ENCODE measurements around the gene CTNS.
A peak's percentile ranks its signal among the peaks of the same experiment; 100 is the strongest.

Gene CTNS

DNA sequence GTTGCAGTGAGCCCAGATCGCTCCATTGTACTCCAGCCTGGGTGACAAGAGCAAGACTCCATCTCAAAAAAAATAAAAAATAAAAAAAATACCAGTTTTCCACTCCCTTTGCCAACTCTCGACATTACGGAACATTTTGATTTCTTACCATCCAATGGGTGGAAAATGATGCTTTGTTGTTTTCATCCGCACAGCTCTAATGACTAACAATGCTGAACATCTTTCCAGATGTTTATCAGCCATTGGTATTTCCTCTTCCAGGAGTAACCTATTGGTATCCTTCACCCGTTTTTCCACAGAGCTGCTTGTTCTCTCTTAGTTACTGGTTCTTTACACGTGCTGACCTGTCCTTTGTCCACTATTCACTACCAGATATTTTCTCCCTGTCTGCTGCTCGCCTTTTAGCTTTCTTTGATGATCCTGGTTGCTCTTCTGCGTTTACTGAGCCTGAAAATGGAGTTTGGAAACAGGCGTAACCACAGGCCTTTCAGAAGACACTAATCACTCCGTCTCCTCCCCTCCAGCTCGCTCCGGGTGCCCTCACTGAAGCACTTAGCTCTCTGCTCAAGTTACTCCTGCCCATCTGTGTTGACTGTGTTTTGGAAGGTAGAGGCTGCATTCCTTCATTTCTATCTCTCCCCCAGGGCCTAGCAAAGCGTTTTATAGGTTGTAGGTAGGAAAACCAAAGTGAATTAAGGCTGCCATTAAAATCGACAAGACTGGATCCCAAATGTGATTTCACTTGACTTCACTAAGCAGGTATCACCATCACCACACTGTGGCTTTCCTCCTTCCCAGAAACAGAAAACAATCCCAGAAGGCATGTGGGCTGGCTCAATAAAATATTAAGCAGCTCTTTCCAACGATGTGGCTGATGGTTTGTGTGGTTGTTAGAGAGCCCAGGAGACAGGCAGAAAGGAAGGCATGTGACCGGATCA is 9.5 kb upstream of the CTNS start:
- no peak for DNase-seq

DNA sequence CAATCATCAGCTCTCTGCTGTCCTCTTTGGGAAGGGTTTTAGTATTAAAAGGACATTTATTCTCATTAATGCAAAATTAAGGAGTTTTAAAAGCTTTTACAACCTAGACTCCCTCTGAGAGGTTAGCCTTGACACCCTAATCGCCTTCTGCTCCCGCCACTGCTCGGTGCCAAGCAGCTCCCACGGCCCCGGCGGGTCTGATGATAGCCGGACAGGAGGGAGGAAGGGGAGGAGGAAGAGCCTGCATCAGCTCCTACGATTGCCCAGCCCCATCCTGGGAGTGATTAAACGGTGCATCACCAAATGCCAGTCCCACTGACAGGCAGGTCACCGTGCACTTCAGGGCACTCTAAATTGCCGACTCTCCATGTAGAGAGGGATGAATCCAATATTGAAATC is 8.8 kb upstream of the CTNS start:
- no peak for DNase-seq

DNA sequence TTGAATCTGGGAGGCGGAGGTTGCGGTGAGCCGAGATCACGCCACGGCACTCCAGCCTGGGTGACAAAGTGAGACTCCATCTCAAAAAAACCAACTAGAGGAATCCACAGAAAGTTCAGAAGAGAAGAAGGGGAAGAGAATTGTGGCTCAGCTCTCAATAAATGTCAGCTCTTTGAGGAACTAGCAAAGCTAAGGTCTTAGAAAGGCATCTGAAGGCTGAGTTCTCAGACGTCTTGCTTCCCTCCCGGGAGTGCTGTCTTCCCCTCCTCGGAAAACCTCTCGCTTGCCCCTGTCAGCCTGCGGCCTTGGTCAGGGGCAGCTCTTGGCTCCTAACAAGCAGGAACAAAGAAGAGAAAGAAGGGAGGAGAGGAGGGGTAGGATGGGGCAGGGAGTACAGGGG is 5.8 kb upstream of the CTNS start:
- DNase-seq = no peak

DNA sequence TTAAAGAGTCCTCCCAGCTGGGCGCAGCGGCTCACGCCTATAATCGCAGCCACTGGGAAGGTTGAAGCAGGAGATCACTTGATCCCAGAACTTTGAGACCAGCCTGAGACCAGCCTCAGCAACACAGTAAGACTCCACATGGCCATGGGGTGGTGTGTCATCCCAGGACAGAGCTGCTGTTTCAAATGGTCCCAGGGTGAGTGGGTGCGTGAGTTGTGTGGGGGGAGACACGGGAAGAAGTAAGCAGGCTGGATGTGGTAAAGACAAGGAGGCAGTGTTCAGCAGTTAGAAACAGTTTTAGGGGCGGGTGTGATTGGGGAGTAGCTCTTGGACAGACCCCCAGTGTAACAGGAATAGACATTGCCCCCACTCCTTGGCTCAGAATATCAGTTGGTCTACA is 4.3 kb upstream of the CTNS start:
- no peak for DNase-seq

DNA sequence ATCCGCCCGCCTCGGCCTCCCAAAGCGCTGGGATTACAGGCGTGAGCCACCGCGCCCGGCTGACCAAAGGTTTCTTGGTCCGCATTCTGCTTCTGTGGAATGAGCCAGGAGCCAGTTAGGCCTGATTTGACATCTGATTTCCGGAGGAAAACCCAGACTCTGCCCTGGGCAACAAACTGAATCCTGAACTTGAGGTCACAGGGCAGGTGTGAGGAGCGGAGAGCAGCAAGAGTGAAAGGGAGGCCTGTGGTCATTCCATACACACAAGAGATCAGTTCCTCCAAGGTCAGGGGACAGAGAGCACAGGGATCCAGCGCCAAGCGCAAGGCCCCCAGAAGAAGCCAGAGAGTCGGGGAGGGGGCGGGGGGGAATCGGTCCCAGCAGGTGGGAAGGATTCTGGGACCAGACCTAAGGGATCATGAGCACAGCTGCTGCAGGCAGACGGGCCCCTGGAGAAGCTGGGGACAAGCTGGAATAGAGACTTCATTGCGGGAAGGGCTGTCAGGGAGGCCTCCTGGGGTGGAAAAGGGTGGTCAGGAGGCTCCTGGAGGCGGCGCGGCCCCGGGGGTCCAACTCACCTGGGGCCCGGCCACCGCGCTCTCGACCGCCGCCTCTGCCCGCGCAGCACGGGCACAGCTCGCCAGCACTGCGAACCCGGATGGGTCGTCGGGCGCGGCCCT is 946 bp upstream of the CTNS start:
- peak; percentile 24 for DNase-seq

DNA sequence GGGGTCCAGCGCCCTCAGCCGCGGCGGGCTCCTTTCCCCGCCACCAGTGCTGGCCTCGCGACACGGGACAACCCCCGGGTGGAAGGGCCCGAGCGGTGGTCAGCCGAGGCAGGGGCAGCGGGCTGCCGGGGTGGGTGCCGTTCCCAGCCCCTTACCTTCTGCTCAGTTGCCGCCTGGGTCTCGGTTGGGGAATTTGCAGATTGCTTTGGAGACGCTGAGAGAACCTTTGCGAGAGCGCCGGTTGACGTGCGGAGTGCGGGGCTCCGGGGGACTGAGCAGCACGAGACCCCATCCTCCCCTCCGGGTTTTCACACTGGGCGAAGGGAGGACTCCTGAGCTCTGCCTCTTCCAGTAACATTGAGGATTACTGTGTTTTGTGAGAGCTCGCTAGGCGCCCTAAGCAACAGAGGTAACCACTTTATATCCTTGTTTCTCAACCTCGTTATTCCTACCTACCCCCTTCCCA is 381 bp downstream of the CTNS start:
- DNase-seq = no peak

DNA sequence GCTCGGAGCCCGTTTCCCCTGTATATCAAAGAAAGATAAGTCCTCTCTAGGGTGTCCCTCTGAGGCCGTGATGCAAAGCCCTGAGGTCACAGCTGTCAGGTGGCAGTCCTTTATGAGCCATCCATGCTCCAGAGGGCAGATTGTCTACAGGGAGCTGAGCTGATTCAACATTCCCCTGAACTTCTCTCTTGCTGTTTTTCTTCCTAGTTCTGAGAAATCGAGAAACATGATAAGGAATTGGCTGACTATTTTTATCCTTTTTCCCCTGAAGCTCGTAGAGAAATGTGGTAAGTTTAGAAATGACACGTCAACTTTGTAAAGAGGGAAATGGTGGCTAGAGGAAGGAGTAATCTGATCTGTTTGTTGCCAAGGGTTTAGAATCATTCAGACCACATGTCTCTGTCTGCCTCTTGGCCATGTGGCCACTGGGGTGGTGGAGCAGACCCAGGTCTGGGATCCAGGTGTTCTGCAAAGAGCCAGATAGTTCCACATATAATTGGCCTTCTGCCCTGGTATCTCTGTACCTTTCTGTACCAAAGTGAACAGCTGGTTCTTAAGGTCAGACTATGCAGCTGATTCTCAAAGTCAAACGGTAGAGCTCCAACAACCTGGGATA is 3.5 kb downstream of the CTNS start:
- no peak for DNase-seq

DNA sequence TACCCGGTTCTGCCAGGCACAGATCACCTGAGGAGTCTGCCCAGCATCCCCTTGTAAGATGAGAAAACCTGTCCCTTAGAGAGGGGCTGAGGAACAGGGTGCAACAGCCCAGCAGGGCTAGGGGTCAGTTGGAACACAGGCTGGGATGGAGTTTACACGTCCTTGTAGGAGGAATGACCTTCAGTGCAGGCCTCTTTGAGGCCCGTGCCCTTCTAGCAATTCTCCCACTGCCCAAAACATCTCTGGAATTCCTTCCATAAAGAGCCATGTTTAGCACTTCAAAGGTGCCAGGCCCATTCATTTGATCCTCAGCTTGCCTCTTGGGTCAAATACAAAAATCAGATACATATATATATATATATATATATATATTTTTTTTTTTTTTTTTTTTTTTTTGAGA is 4.5 kb downstream of the CTNS start:
- DNase-seq = no peak

DNA sequence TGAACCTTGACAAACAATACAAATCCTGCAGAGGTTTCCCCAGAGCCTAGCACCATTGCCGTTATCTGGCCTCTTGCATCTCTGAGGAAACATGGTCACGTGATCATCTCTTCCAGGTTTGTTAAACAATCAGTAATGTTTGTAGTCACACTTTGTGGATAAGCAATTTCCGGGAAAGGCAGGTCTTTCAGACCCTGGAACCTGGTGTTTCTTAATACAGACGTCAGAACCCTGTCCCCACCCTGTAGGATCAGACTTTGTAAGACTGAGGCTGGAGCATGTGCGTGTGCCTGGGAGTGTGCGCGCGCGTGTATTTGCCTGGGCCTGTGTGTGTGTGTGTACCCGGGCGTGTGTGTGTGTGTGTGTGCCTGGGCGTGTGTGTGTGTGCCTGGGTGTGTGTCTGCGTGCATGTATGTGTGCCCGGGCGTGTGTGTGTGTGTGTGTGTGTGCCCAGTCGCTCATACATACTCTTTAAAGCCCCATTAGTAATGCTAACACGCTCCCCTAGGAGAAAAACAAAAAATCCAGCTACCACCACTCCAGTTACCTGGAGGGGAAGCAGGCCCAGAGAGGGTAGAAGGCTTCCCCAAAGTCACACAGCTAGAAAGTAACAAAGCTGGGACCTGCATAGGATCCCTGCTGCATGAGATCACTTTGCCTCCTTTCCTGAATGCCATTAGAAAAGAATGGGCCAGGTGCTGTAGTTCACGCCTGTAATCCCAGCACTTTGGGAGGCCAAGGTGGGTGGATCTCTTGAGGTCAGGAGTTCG is 5.3 kb downstream of the CTNS start:
- no peak for DNase-seq

DNA sequence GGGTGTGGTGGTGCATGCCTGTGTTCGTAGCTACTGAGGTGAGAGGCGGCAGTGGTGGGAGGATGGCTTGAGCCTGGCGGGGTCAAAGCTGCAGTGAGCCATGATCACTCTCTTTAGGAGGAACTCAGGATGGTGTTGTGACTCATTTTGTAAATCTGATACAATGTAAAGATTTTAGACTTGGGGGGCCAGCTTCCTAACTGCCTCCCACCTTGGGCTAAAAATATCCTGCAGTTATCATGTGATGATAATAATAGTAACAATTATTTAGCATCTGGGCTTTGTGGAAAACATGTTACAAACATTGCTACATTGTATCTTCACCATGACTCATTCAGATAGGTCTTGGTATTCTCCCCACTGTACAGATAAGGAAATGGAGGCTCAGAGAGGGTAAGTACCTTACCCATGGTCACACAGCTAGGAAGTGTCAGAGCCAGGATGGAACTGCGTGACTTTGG is 7.4 kb downstream of the CTNS start:
- DNase-seq = no peak

DNA sequence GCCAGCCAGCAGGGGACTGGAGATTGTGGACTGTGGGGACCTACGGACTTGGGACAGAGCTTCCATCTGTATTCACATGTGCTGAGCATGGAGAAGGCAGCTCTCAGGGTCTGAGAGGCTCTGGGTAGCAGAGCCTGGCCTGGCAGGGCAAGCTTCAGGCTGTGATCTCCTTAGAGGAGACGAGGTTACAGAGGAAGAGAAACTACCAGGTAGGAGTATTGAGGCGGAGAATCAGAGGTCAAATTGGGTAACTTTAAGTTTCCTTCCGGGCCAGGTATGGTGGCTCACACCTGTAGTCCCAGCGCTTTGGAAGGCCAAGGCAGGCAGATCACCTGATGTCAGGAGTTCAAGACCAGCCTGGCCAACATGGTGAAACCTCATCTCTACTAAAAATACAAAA is 8.8 kb downstream of the CTNS start:
- DNase-seq = no peak

DNA sequence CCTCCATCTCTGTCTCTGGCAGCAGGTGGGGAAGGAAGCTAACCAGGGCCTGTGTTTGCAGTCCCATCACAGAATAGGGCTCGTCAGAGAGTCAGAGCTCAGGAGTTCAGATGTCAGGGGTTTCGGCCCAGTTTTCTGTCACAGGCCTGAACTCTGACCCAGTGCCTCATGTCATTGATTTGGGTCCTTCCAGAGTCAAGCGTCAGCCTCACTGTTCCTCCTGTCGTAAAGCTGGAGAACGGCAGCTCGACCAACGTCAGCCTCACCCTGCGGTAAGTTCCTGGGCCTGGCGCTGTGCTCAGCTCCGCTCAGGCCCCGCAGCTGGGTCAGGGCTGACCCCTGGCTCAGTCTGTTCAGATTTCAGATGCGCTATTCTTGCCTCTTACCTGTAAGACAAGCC is 10.7 kb downstream of the CTNS start:
- no peak for DNase-seq

DNA sequence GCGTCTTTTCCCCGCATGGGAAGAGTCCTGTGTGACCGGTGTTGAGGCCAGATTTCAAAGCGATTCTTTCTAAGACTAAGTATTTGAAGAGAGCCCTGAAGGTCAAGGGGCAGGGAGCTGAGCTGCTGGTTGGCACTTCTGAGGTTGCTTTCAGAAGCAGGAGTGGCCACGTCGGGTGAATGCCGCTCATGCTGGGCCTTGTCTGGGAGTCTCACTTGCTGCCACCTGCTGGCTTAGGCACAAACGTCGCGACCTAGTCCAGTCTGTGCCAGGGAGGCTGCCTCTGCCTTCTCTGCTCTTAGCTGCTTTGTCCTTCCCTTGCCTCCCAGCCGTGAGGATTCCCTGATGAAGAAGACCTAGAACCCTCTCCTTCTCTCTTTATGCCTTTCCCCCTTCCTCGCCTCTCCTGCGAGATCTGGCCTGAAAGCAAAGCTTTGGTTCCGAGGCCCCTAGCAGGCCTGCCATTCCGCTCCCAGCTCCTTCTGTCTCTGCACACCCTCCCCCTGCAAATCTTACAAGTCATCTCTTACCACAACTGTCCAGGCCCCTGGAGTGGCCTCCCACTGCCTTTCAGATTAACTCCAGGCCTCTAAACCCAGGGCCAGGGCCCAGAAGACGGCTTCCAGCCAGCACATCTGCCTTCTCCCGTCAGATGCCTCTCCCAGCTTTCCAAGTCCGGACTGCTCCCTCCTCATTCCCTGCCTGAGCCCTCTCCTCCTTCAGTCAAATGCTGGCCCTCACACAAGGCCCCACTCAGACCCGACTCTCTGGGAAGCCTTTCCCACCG is 11.4 kb downstream of the CTNS start:
- peak; percentile 39 for DNase-seq

DNA sequence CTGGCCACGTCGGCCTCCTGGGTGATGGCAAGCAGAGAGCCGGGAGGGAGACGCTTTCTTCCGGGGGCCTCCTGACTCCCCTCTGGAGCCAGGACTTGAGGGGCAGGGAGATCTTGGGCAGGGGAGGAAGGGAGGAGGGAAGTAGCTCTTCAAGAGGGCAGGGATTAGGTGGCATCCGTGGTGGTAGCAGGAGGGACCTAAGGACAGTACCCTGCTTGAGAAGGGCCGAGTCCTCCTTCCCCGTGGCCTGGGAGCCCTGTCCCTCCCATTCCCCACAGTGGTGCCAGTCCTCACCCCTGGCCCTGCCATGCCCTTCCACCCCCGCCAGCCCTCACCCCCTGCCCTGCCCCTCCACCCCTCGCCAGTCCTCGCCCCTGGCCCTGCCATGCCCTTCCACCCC is 19.2 kb downstream of the CTNS start:
- no peak for DNase-seq

DNA sequence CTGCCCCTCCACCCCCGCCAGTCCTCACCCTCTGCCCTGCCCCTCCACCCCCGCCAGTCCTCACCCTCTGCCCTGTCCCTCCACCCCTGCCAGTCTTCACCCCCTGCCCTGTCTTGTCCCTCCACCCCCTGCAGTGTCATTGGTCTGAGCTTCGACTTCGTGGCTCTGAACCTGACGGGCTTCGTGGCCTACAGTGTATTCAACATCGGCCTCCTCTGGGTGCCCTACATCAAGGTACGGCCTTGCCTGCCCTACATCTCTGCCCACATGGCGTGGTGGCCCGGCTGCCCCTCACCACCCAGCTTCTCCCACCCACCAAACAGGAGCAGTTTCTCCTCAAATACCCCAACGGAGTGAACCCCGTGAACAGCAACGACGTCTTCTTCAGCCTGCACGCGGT is 19.8 kb downstream of the CTNS start:
- no peak for DNase-seq

DNA sequence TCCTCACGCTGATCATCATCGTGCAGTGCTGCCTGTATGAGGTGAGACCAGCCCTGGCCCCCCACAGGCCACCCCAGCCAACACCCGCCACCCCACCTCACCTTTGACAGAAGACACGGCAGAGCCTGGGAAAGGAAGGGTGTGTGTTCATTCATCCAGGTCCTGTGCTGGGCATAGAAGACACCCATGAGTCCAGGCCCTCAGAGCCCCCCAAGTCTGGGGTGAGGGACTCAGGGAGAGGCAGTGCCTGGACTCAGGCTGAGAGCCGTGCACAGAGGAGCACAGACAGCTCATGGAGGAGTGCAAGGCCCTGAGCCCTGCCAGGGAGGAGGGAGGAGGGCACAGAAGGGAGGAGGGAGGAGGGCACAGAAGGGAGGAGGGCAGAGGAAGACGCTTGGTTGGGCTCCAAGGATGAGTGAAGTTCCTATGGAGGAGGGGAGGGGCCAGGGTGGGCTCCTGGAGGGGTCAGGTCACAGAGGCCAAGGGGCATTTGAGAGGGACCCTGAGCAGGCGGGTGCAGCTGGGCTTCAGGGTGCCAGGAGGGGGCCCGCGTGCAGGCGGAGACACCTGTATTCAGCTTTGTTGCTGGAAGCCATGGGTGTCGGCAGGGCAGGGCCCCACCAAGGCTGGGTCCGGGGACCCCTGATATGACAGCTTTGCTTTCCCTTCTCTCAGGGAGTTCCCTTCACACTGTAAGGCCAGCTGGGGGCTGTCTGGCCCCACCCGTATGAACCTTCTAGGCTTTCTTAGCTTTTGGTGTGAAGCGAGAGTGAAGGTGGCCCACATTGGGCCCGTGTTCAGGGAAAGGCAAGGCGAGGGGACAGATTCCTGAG is 20.4 kb downstream of the CTNS start:
- no peak for DNase-seq

DNA sequence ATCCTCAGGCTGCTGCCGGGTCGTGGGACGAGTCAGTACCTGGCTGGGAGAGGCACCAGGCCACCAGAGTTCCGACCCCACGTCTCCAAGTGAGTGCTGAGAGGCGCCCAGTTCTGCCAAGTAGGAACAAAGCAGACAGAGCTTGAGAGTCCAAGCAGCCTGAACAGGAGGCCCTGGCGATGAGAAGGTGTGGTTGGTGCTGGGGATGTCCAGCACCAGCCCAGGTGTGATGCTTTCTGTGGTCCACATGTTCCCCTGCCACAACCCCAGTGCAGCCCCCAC is 21.0 kb downstream of the CTNS start:
- no peak for DNase-seq

DNA sequence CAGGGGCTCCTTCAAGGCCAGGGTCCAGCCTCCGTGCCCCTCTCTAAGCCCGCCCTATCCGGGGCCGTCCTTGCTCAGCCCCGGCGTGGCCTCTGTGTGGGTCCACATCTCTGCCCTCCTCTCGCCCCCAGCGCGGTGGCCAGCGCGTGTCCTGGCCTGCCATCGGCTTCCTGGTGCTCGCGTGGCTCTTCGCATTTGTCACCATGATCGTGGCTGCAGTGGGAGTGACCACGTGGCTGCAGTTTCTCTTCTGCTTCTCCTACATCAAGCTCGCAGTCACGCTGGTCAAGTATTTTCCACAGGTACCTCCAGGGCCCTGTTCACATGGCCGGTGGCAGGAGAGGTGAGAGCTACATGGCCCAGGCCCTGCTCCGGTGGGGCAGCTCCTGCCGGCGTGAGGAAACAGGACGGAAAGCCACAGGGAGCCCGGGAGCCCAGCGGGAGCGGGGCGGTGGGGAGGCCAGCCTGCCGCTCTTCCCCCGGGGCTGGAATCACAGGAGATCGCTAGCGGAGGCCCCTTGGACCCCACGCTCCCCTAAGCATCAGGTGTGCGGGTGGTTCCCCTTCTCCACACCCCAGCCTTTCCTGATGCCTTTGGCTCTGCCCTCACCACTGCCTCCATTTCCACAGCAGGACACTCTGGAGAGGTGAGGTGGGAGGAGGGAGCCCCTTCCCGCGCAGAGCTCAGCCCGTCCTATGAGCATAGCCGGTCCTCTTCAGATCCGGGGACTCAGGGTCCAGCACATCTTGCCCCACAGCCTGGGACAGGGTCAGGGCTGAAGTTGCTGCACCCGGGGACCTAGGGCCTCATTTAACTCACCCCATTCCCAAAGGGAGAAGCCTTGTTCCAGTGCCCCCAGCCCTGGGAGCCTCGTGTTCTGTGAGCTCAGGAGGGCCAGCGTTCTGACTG is 21.6 kb downstream of the CTNS start:
- no peak for DNase-seq

DNA sequence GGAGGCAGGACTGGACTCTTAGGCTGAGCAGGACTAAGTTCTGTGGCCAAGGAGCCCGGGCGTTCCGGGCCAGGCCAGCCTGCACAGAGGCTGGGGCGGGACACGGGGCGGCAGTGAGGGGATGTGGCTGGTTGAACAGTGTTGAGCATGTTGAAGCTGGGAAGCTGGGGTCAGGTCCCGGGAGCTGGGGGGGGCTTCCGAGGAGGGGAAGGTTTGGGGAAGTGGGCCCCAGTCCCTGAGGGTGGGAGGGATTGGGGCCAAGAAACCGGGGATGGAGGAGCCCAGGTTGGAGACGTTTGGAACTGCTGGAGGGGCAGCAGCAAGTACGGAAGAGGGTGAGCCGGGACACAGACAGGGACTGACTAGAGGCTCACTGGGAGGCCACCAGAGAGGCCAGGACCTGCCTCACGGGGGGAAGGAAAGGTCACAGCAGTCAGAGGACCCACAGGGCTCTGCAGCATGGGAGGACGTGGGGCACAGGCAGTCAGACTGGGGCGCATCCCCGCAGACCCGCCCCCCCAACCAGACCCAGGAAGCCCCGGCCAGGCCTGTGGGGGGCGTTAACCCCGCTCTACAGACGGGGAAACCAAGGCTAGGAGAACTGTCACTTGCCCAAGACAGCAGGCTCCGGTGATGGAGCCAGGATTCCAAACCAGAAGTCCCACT is 22.4 kb downstream of the CTNS start:
- DNase-seq = no peak
